ENCODE data around the gene DOK1. TPM values are rescaled to one million over a fixed set of nuclear protein-coding genes. Genes with fewer than 3 reads are reported as not detected.

Gene DOK1
- total RNA-seq (10 to 100 TPM; 17.7 to 34.5 TPM), polyA plus RNA-seq (10 to 100 TPM; 18.6 to 37.3 TPM)
- long read RNA-seq, donor 1, transcript DOK1-201 (5 exons, 2,555 nt) = major isoform, 5 of 6 reads
- long read RNA-seq, donor 1, partial matches to known transcripts = 0 of 6 reads
- long read RNA-seq, donor 1, other reads (novel, unspliced or antisense) = 0 of 6 reads
- long read RNA-seq, donor 2, partial matches to known transcripts = 0 of 2 reads
- long read RNA-seq, donor 2, other reads (novel, unspliced or antisense) = 0 of 2 reads
- long read RNA-seq, donor 3, partial matches to known transcripts = 0 of 1 reads
- long read RNA-seq, donor 3, other reads (novel, unspliced or antisense) = 0 of 1 reads
- long read RNA-seq, donor 4, partial matches to known transcripts = 0 of 2 reads
- long read RNA-seq, donor 4, other reads (novel, unspliced or antisense) = 0 of 2 reads
- long read RNA-seq, donor 5, partial matches to known transcripts = 0 of 2 reads
- long read RNA-seq, donor 5, other reads (novel, unspliced or antisense) = 0 of 2 reads

DNA sequence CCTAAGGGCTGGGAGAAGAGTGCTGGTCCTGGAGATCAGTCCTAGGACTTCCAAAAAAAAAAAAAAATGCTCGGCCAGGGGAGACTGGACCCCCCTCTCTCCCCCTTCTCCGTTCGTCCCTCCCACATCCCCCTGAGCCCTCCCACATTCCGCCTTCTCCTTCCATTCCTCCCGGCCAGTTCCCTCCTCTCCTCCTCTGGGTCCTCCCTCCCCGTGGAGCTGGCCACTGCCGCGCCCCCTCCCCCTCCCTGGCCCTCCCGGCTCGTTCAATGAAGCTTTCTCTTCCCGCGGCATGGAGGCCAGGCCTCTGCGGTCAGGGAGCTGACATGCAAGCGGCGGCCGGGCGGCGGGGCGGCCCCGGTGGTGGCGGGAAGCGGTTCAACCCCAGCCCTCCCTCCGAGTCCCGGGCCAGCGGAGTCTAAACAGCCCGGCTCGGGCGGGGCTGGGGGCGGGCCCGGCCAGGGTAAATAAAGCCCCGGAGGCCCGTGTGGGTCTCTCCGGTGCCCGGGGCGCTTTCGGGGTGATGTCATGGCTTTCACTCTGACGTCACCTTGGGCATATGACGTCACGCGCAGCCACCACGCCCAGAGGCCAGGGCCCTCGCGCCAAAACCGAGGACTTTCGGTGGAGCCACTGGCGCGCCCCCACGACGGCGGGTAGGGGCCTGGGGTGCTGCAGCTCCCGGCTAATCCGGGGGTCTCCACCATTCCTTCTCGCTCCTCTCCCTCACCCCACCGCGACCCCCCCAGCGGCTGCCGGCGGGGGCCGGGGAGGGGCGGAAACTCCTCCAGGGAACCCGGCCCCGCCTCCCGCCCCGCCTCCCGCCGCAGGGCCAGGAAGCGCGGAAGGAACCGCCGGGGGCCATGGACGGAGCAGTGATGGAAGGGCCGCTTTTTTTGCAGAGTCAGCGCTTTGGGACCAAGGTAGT lies at the start of gene DOK1, which contains the start of gene LOXL3:
DOK1 (plus strand) TSS at position 829 of the 928 bp plus-strand sequence; CDS start at position 864, 35 bp downstream.
LOXL3 (minus strand) TSS at position 51 of the 928 bp plus-strand sequence. CDS start 1,308 bp downstream, outside the sequence.
- DNase-seq = peak; percentile 94 to 97 (median 96)
- TF ChIP-seq, protein P1, sequence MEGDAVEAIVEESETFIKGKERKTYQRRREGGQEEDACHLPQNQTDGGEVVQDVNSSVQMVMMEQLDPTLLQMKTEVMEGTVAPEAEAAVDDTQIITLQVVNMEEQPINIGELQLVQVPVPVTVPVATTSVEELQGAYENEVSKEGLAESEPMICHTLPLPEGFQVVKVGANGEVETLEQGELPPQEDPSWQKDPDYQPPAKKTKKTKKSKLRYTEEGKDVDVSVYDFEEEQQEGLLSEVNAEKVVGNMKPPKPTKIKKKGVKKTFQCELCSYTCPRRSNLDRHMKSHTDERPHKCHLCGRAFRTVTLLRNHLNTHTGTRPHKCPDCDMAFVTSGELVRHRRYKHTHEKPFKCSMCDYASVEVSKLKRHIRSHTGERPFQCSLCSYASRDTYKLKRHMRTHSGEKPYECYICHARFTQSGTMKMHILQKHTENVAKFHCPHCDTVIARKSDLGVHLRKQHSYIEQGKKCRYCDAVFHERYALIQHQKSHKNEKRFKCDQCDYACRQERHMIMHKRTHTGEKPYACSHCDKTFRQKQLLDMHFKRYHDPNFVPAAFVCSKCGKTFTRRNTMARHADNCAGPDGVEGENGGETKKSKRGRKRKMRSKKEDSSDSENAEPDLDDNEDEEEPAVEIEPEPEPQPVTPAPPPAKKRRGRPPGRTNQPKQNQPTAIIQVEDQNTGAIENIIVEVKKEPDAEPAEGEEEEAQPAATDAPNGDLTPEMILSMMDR (IDR thresholded peaks at IDR 0.05; ENCODE audit: control extremely low read depth, extremely low read depth) = no peak
- peaks cover 0 to 29% (median 0%) of the 10 kb centered on the region in 5 donors for H3K4me1 ChIP-seq (ENCODE audit: control insufficient read depth in 5 of 5, insufficient read depth in 5 of 5, low read length in 5 of 5)
- H3K27me3 ChIP-seq (ENCODE audit: control insufficient read depth in 3 of 3, insufficient read depth in 3 of 3, low read length in 2 of 3) = no peaks in the 10 kb centered on the region
- peak within 1 kb of the TSS; percentile 47 to 87 for H3K27ac ChIP-seq (ENCODE audit: low read depth in 1 of 2, low read length in 1 of 2)
- no peaks in the 10 kb centered on the region for H3K9me3 ChIP-seq (ENCODE audit: control insufficient read depth in 4 of 4, insufficient read depth in 3 of 4, low read length in 3 of 4)
- peaks cover 0 to 7% (median 0%) of the 10 kb centered on the region in 4 donors for H3K36me3 ChIP-seq (ENCODE audit: control insufficient read depth in 4 of 4, insufficient read depth in 4 of 4, low read length in 4 of 4)
- ATAC-seq (ENCODE audit: insufficient read depth, low FRiP score) = peak; percentile 87
- H3K4me3 ChIP-seq = peak within 1 kb of the TSS; percentile 66
- WGBS, 2 donors = 1% methylated on average over 59 to 73 of the region's 73 CpGs
- H3K9ac ChIP-seq (ENCODE audit: insufficient read depth in 1 of 2, low read length in 2 of 2) = peak within 1 kb of the TSS; percentile 7 to 51

DNA sequence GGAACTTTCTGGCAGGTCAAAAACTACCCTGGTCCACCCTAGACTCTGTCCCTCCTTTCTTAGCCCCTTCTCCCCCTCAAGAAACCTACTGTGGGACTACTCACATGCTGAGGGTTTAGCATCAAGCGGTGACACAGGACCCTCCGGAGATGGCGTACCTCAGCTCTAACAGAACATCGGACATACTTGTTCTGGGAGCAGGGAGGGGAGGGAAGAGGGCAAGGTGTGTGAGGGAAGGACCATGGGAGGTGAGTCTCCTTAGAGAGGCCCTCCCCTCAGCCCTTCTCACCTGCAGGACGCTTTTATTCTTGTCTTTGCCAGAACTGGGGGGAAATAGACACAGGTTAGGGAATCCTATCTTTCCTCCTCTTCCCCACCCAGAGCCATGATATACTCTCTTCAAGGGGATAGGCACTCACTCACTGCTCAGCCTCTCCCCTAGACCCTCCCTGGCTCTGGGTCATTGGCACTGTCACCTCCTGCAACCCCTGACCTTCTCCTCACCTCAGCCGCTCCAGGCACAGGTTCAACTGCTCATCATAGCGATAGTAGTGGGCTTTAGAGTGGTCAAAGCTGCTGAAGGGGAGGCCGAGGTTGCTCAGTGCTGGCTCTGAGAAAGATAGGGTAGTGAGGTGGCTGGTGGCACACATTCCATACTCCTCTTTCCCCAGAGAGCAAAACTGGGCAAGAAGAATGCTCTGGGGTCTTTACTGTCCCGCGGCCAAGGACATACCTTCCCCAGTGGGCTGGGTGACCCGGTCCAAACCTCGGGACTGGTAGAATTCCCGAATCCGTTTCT lies 48.9 kb upstream of the DOK1 start:
- WGBS, 2 donors = 96 to 97% methylated on average over 14 of the region's 14 CpGs
- Histone ChIP-seq H3K27ac (ENCODE audit: low read depth in 1 of 2, low read length in 1 of 2) (peak overlapping the region in 1 of 2 donors; percentile 26), H3K9ac (ENCODE audit: insufficient read depth in 1 of 2, low read length in 2 of 2) (no peak overlapping the region), H3K36me3 (ENCODE audit: control insufficient read depth in 4 of 4, insufficient read depth in 4 of 4, low read length in 4 of 4) (peaks cover 0 to 14% (median 8%) of the 10 kb centered on the region in 4 donors), H3K4me3 (no peak overlapping the region), H3K4me1 (ENCODE audit: control insufficient read depth in 5 of 5, insufficient read depth in 5 of 5, low read length in 5 of 5) (peaks cover 6 to 31% (median 14%) of the 10 kb centered on the region in 5 donors), H3K27me3 (ENCODE audit: control insufficient read depth in 3 of 3, insufficient read depth in 3 of 3, low read length in 2 of 3) (peaks cover 0 to 63% (median 63%) of the 10 kb centered on the region in 3 donors), H3K9me3 (ENCODE audit: control insufficient read depth in 4 of 4, insufficient read depth in 3 of 4, low read length in 3 of 4) (peaks cover 0 to 2% (median 0%) of the 10 kb centered on the region in 4 donors)
- DNase-seq (no peak), ATAC-seq (ENCODE audit: insufficient read depth, low FRiP score) (no peak)
- TF ChIP-seq, protein P1 (IDR thresholded peaks at IDR 0.05; ENCODE audit: control extremely low read depth, extremely low read depth) = no peak

Data from lung (tissue), 16 donors.